SK-N-SH treated with all-trans-retinoic acid at 6 μM for 48 hours (cell line): ENCODE results near the gene TMEM169.
A peak's percentile ranks its signal among the peaks of the same experiment; 100 is the strongest.

Experiments used
- ATAC-seq: fragments of 200-7000 bp; cut with Tn5 transposase; 3 replicates; pipeline ENCODE4 v1.9.1; 2020; ENCODE audit warnings: mild to moderate bottlenecking, moderate library complexity
- ARNTL ChIP-seq: fragments of 450-650 bp; formaldehyde crosslinking; IDR thresholded peaks from 2 replicates; pipeline ENCODE4 v1.5.0; 2020; ENCODE audit warnings: low read depth, mild to moderate bottlenecking, moderate library complexity, borderline replicate concordance
- BACH2 ChIP-seq: fragments of 250-450 bp; sonication (Bioruptor Pico); IDR thresholded peaks from 2 replicates; pipeline ENCODE4 v1.9.0; 2021; ENCODE audit warnings: mild to moderate bottlenecking, borderline replicate concordance
- CSDC2 ChIP-seq: fragments of 250-450 bp; sonication (Bioruptor Pico); IDR thresholded peaks from 2 replicates; pipeline ENCODE4 v1.5.0; 2020; ENCODE audit warnings: mild to moderate bottlenecking, moderate library complexity
- CSRNP3 ChIP-seq: fragments of 250-450 bp; sonication (Bioruptor Pico); IDR thresholded peaks from 2 replicates; pipeline ENCODE4 v1.5.1; 2021; ENCODE audit warnings: mild to moderate bottlenecking, moderate library complexity
- ESRRG ChIP-seq: fragments of 250-450 bp; sonication (Bioruptor Pico); IDR thresholded peaks from 2 replicates; pipeline ENCODE4 v1.6.1; 2021; ENCODE audit warnings: mild to moderate bottlenecking
- GLIS3 ChIP-seq: fragments of 250-450 bp; sonication (Bioruptor Pico); IDR thresholded peaks from 2 replicates; pipeline ENCODE4 v1.5.0; 2020; ENCODE audit warnings: mild to moderate bottlenecking, moderate library complexity
- ISL1 ChIP-seq: fragments of 250-450 bp; sonication (Bioruptor Pico); IDR thresholded peaks from 2 replicates; pipeline ENCODE4 v2.1.2; 2022; ENCODE audit warnings: mild to moderate bottlenecking, moderate library complexity
- OSR1 ChIP-seq: fragments of 250-450 bp; sonication (Bioruptor Pico); IDR thresholded peaks from 2 replicates; pipeline ENCODE4 v1.8.0; 2022; ENCODE audit warnings: moderate library complexity, mild to moderate bottlenecking, inconsistent platforms
- PPARA ChIP-seq: fragments of 250-450 bp; sonication (Bioruptor Pico); IDR thresholded peaks from 2 replicates; pipeline ENCODE4 v1.5.0; 2020; ENCODE audit warnings: mild to moderate bottlenecking, borderline replicate concordance
- RARB ChIP-seq: fragments of 250-450 bp; sonication (Bioruptor Pico); IDR thresholded peaks from 2 replicates; pipeline ENCODE4 v1.8.0; 2021; ENCODE audit warnings: mild to moderate bottlenecking, moderate library complexity
- SNAI2 ChIP-seq: fragments of 250-450 bp; sonication (Bioruptor Pico); IDR thresholded peaks from 2 replicates; pipeline ENCODE4 v1.5.0; 2020; ENCODE audit warnings: mild to moderate bottlenecking, moderate library complexity
- TCF4 ChIP-seq: fragments of 250-450 bp; sonication (Bioruptor Pico); IDR thresholded peaks from 2 replicates; pipeline ENCODE4 v1.8.0; 2021; ENCODE audit warnings: mild to moderate bottlenecking, moderate library complexity, borderline replicate concordance
- TOX ChIP-seq: fragments of 250-450 bp; sonication (Bioruptor Pico); IDR thresholded peaks from 2 replicates; pipeline ENCODE4 v1.8.0; 2021; ENCODE audit warnings: mild to moderate bottlenecking, moderate library complexity, borderline replicate concordance
- TSHZ2 ChIP-seq: fragments of 250-450 bp; sonication (Bioruptor Pico); IDR thresholded peaks from 2 replicates; pipeline ENCODE4 v1.5.0; 2020; ENCODE audit warnings: mild to moderate bottlenecking, moderate library complexity
- ZC3H10 ChIP-seq: fragments of 250-450 bp; sonication (Bioruptor Pico); IDR thresholded peaks from 2 replicates; pipeline ENCODE4 v1.5.1; 2021; ENCODE audit warnings: mild to moderate bottlenecking, moderate library complexity
- ZFP3 ChIP-seq: fragments of 250-450 bp; sonication (Bioruptor Pico); IDR thresholded peaks from 2 replicates; pipeline ENCODE4 v1.5.0; 2020; ENCODE audit warnings: mild to moderate bottlenecking, moderate library complexity
- ZNF565 ChIP-seq: fragments of 450-650 bp; formaldehyde crosslinking; conservative IDR thresholded peaks from 2 replicates; pipeline ENCODE4 v1.5.0; 2020; ENCODE audit warnings: low read depth, mild to moderate bottlenecking, moderate library complexity
- ZNF70 ChIP-seq: fragments of 450-650 bp; formaldehyde crosslinking; IDR thresholded peaks from 2 replicates; pipeline ENCODE4 v1.5.0; 2020; ENCODE audit warnings: mild to moderate bottlenecking, moderate library complexity
- ZNF8 ChIP-seq: fragments of 450-650 bp; formaldehyde crosslinking; IDR thresholded peaks from 2 replicates; pipeline ENCODE4 v1.5.0; 2020; ENCODE audit warnings: mild to moderate bottlenecking, moderate library complexity
- TF ChIP-seq, protein P1 (sequence below): fragments of 250-450 bp; sonication (Bioruptor Pico); IDR thresholded peaks from 2 replicates; pipeline ENCODE4 v1.8.0; 2021; ENCODE audit warnings: low read depth, mild to moderate bottlenecking, moderate library complexity, borderline replicate concordance
- TF ChIP-seq, protein P2 (sequence below): fragments of 250-450 bp; sonication (Bioruptor Pico); IDR thresholded peaks from 2 replicates; pipeline ENCODE4 v1.5.1; 2020; ENCODE audit warnings: low read depth, mild to moderate bottlenecking, moderate library complexity

Gene TMEM169

GRCh38 chr2:216108967-216109921 is 27.5 kb downstream of the TMEM169 start, which contains the start of gene XRCC5:
XRCC5 (plus strand) TSS chr2:216109348; CDS start chr2:216109437, 89 bp downstream.
- peak; percentile 84 for ATAC-seq

GRCh38 chr2:216109962-216110614 is 28.4 kb downstream of the TMEM169 start:
- peak; percentile 56 for ATAC-seq
- TF ChIP-seq ARNTL (CRISPR knock-in tag) (no peak), ZNF8 (CRISPR knock-in tag) (no peak), ZNF70 (CRISPR knock-in tag) (no peak), PPARA (no peak), BACH2 (CRISPR knock-in tag) (no peak), ZNF565 (CRISPR knock-in tag) (no peak), ISL1 (CRISPR knock-in tag) (no peak), ESRRG (CRISPR knock-in tag) (no peak), TOX (CRISPR knock-in tag) (no peak), CSRNP3 (no peak), TSHZ2 (no peak), ZFP3 (CRISPR knock-in tag) (no peak), ZC3H10 (CRISPR knock-in tag) (no peak), RARB (no peak), GLIS3 (CRISPR knock-in tag) (no peak), OSR1 (CRISPR knock-in tag) (no peak)
- TF ChIP-seq, protein P1, sequence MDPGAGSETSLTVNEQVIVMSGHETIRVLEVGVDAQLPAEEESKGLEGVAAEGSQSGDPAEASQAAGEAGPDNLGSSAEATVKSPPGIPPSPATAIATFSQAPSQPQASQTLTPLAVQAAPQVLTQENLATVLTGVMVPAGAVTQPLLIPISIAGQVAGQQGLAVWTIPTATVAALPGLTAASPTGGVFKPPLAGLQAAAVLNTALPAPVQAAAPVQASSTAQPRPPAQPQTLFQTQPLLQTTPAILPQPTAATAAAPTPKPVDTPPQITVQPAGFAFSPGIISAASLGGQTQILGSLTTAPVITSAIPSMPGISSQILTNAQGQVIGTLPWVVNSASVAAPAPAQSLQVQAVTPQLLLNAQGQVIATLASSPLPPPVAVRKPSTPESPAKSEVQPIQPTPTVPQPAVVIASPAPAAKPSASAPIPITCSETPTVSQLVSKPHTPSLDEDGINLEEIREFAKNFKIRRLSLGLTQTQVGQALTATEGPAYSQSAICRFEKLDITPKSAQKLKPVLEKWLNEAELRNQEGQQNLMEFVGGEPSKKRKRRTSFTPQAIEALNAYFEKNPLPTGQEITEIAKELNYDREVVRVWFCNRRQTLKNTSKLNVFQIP (CRISPR knock-in tag), result no peak
- TF ChIP-seq, protein P2, sequence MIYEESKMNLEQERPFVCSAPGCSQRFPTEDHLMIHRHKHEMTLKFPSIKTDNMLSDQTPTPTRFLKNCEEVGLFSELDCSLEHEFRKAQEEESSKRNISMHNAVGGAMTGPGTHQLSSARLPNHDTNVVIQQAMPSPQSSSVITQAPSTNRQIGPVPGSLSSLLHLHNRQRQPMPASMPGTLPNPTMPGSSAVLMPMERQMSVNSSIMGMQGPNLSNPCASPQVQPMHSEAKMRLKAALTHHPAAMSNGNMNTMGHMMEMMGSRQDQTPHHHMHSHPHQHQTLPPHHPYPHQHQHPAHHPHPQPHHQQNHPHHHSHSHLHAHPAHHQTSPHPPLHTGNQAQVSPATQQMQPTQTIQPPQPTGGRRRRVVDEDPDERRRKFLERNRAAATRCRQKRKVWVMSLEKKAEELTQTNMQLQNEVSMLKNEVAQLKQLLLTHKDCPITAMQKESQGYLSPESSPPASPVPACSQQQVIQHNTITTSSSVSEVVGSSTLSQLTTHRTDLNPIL, result no peak

More at GRCh38 chr2:216108967-216109921, 27.5 kb downstream of the TMEM169 start, which contains the start of gene XRCC5:
- TF ChIP-seq, protein P1 (CRISPR knock-in tag), result no peak
- TF ChIP-seq ZFP3 (CRISPR knock-in tag), result no peak
- no peak for TF ChIP-seq BACH2 (CRISPR knock-in tag)
- TF ChIP-seq ZNF565 (CRISPR knock-in tag), result no peak

DNA sequence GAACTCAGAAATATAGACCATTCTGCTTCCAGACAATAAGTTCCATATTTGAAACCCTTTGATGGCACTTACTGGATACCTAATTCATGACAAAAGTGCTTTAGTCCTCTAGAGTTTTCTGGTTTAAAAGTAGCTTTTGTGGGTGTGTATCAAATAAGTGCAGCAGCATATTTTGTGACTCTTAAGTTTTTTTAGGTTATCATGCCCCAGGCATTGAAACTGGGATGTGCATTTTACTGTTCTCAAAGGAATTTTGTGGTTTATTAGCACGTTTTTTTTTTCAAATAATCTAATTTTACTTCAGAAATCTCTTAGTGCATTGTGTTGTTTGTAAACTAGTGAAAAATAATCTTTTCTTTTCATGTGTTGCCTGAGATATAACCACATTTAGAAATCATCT is 28.9 kb downstream of the TMEM169 start:
- no peak for ATAC-seq
- TF ChIP-seq, protein P2, result no peak
- TF ChIP-seq ESRRG (CRISPR knock-in tag) (no peak), ZFP3 (CRISPR knock-in tag) (no peak), ARNTL (CRISPR knock-in tag) (no peak), TCF4 (CRISPR knock-in tag) (no peak), CSDC2 (no peak), ZNF565 (CRISPR knock-in tag) (no peak), PPARA (no peak), SNAI2 (CRISPR knock-in tag) (no peak), ZNF8 (CRISPR knock-in tag) (no peak)
- TF ChIP-seq, protein P1 (CRISPR knock-in tag), result no peak
